Esophagus squamous epithelium (tissue), 5 donors: ENCODE measurements around the gene ALG11. TPM values are rescaled to one million over a fixed set of nuclear protein-coding genes. Genes with fewer than 3 reads are reported as not detected.
"Not testable (repeated sequence)": the region's sequence is repeated elsewhere in the genome, so short reads cannot be mapped to it uniquely, and the experiment has no call there.

Experiments
- DNase-seq: peaks from one replicate; lab custom pipeline; 2025; lab: John Stamatoyannopoulos, UW
- H3K27ac ChIP-seq, 4 donors: fragments of 200-600 bp; sonication (generic); one replicate each; pipeline ENCODE4 v1.5.1; 2016 to 2019; ENCODE audit warnings: mild to moderate bottlenecking in 1 of 4
- H3K27me3 ChIP-seq, 4 donors: fragments of 200-600 bp; sonication (generic); 1 replicate in 3 of 4; 2 replicates in 1 of 4; pipeline versions ENCODE4 v1.5.1 to v1.6.0; 2017 to 2021; ENCODE audit warnings: antibody characterized with exemption in 1 of 4
- H3K36me3 ChIP-seq, 3 donors: fragments of 200-600 bp; sonication (generic); one replicate each; pipeline ENCODE4 v1.5.1; 2016 to 2019
- H3K4me1 ChIP-seq, 3 donors: fragments of 200-600 bp; sonication (generic); one replicate each; pipeline ENCODE4 v1.5.1; 2017 to 2019
- H3K4me3 ChIP-seq, 4 donors: fragments of 200-600 bp; sonication (generic); 1 replicate in 3 of 4; 2 replicates in 1 of 4; pipeline ENCODE4 v1.5.1; 2016 to 2019; ENCODE audit warnings: mild to moderate bottlenecking in 2 of 4, moderate library complexity in 1 of 4
- H3K9me3 ChIP-seq, 3 donors: fragments of 200-600 bp; sonication (generic); one replicate each; pipeline ENCODE4 v1.5.1; 2016 to 2019
- CTCF ChIP-seq, 6 experiments: fragments of 450-650 bp in 4 of 6; fragments of 200-600 bp in 2 of 6; sonication (generic) in 2 of 6; IDR thresholded peaks; one replicate each; pipeline ENCODE4 v1.5.1; 2016 to 2019; ENCODE audit warnings: antibody characterized with exemption in 6 of 6, mild to moderate bottlenecking in 4 of 6, moderate library complexity in 4 of 6
- POLR2A ChIP-seq, 4 donors: fragments of 450-650 bp; IDR thresholded peaks; one replicate each; pipeline ENCODE4 v1.6.1; 2017; ENCODE audit warnings: antibody characterized with exemption in 4 of 4, mild to moderate bottlenecking in 4 of 4, moderate library complexity in 3 of 4
- WGBS, 2 donors: methylation state at CpG; one replicate each; pipeline ENCODE4 v1.1.5; 2018; 5-methylcytosine and 5-hydroxymethylcytosine counted together
- intact Hi-C: fragments of 100-400 bp; cut with DNase I; formaldehyde crosslinking; loops from one replicate; pipeline ENCODE4 v1.15.0; 2022
- total RNA-seq, 4 donors: library from RNA; depleted of rRNA; stranded (reverse); fragments of >200 nt; gene quantifications; one replicate each; pipeline ENCODE4 v1.1.0, GENCODE V29; 2016
- donor health status: DM: yes; HTN: yes; CAD: no.

Gene ALG11
- total RNA-seq, 4 donors from 2014 or later: 10.7 to 21.2 (median 14.4) TPM

GRCh38 chr13:51978796-51979556 is 33.2 kb upstream of the ALG11 start:
- H3K9me3 ChIP-seq: no peaks in the 10 kb centered on the region
- H3K36me3 ChIP-seq: no peaks in the 10 kb centered on the region
- H3K27ac ChIP-seq: no peak overlapping the region
- H3K4me3 ChIP-seq: no peak overlapping the region
- no peaks in the 10 kb centered on the region for H3K27me3 ChIP-seq
- DNase-seq: no peak
- H3K4me1 ChIP-seq: no peaks in the 10 kb centered on the region
- TF ChIP-seq POLR2A (IDR thresholded peaks at IDR 0.05) (no peak), CTCF (IDR thresholded peaks at IDR 0.05) (no peak)
- 58 to 84% methylated on average over 3 to 5 of the region's 5 CpGs for WGBS, 2 donors
- intact Hi-C loops: no loop called here

GRCh38 chr13:51980908-51981307 is 31.3 kb upstream of the ALG11 start:
- Histone ChIP-seq H3K36me3 (no peaks in the 10 kb centered on the region), H3K4me1 (no peaks in the 10 kb centered on the region), H3K27ac (no peak overlapping the region), H3K9me3 (no peaks in the 10 kb centered on the region), H3K4me3 (no peak overlapping the region), H3K27me3 (no peaks in the 10 kb centered on the region)
- 61 to 62% methylated on average over 4 of the region's 4 CpGs for WGBS, 2 donors
- intact Hi-C loops: no loop called here
- TF ChIP-seq POLR2A (IDR thresholded peaks at IDR 0.05) (no peak), CTCF (IDR thresholded peaks at IDR 0.05) (no peak)
- no peak for DNase-seq

- intact Hi-C loops: no loop called here
- Histone ChIP-seq H3K4me3 (no peak overlapping the region), H3K4me1 (no peaks in the 10 kb centered on the region), H3K36me3 (no peaks in the 10 kb centered on the region), H3K9me3 (no peaks in the 10 kb centered on the region), H3K27me3 (no peaks in the 10 kb centered on the region), H3K27ac (no peak overlapping the region)
- TF ChIP-seq CTCF (IDR thresholded peaks at IDR 0.05): no peak
- TF ChIP-seq POLR2A (IDR thresholded peaks at IDR 0.05): no peak
- 77 to 88% methylated on average over 4 of the region's 4 CpGs for WGBS, 2 donors
- DNase-seq: no peak
These were observed 30.8 kb upstream of the ALG11 start for GRCh38 chr13:51981355-51981754.

GRCh38 chr13:51983292-51983691 is 28.9 kb upstream of the ALG11 start:
- intact Hi-C loops, H3K27me3 ChIP-seq: not testable (repeated sequence)
- 57% methylated on average over 1 of the region's 3 CpGs; no CpG with 5 or more reads in 1 of the 2 donors for WGBS, 2 donors

GRCh38 chr13:51984904-51985303 is 27.3 kb upstream of the ALG11 start:
- H3K9me3 ChIP-seq, H3K4me1 ChIP-seq, H3K27ac ChIP-seq, H3K4me3 ChIP-seq, intact Hi-C loops, H3K36me3 ChIP-seq, H3K27me3 ChIP-seq, DNase-seq: not testable (repeated sequence)
- 65 to 69% methylated on average over 4 of the region's 4 CpGs for WGBS, 2 donors

More at GRCh38 chr13:51983292-51983691, 28.9 kb upstream of the ALG11 start:
- not testable (repeated sequence) for H3K36me3 ChIP-seq, H3K4me1 ChIP-seq, H3K9me3 ChIP-seq, H3K4me3 ChIP-seq, DNase-seq, H3K27ac ChIP-seq

- WGBS, 2 donors: 85 to 89% methylated on average over 3 of the region's 3 CpGs
- H3K27ac ChIP-seq: no peak overlapping the region
- H3K36me3 ChIP-seq: no peaks in the 10 kb centered on the region
- DNase-seq: no peak
- intact Hi-C loops: no loop called here
- H3K27me3 ChIP-seq: no peaks in the 10 kb centered on the region
- TF ChIP-seq POLR2A (IDR thresholded peaks at IDR 0.05): no peak
- TF ChIP-seq CTCF (IDR thresholded peaks at IDR 0.05): no peak
- H3K9me3 ChIP-seq: no peaks in the 10 kb centered on the region
- no peak overlapping the region for H3K4me3 ChIP-seq
- no peaks in the 10 kb centered on the region for H3K4me1 ChIP-seq
These were observed 23.1 kb upstream of the ALG11 start for GRCh38 chr13:51988988-51989618.
